Measurements from ENCODE around the gene IFT122.

The IFT122 gene

GRCh38 chr3:129549006-129549800 is 109.2 kb downstream of the IFT122 start:
- CTCF ChIA-PET: no interaction called here
- TF ChIP-seq CTBP1 (IDR thresholded peaks at IDR 0.05; ENCODE audit: borderline replicate concordance): no peak
- no peak for TF ChIP-seq FOXM1 (IDR thresholded peaks at IDR 0.05; ENCODE audit: borderline replicate concordance)
- POLR2A ChIA-PET: no interaction called here
- no peak for DNase-seq (ENCODE audit: extremely low spot score)

GRCh38 chr3:129549805-129550204 is 109.8 kb downstream of the IFT122 start:
- TF ChIP-seq BHLHE40 (IDR thresholded peaks at IDR 0.05; ENCODE audit: borderline replicate concordance) (no peak), LEF1 (IDR thresholded peaks at IDR 0.05; ENCODE audit: borderline replicate concordance) (no peak), FOXA1 (IDR thresholded peaks at IDR 0.05) (no peak), ZNF384 (IDR thresholded peaks at IDR 0.05) (no peak), SP1 (IDR thresholded peaks at IDR 0.05) (no peak), SUZ12 (IDR thresholded peaks at IDR 0.05) (no peak), PKNOX1 (IDR thresholded peaks at IDR 0.05) (no peak), HDGF (IDR thresholded peaks at IDR 0.05; ENCODE audit: borderline replicate concordance) (no peak), TARDBP (IDR thresholded peaks at IDR 0.05) (no peak)
- no peak for DNase-seq (ENCODE audit: extremely low spot score)
- ChIA-PET POLR2A (no interaction called here), CTCF (no interaction called here)

- no peak for DNase-seq (ENCODE audit: extremely low spot score)
- ChIA-PET POLR2A (interaction anchor here (1.3 kb wide), 1 partner anchor 112 kb away, joined by 3 read pairs; the partner anchor contains the start of genes IFT122 and MBD4), CTCF (no interaction called here)
- TF ChIP-seq ARNT (IDR thresholded peaks at IDR 0.05) (no peak), LEF1 (IDR thresholded peaks at IDR 0.05; ENCODE audit: borderline replicate concordance) (no peak), FOXK2 (IDR thresholded peaks at IDR 0.05) (no peak), NFRKB (IDR thresholded peaks at IDR 0.05) (no peak), SP1 (IDR thresholded peaks at IDR 0.05) (no peak), TARDBP (IDR thresholded peaks at IDR 0.05) (no peak), SUZ12 (IDR thresholded peaks at IDR 0.05) (no peak), CTBP1 (IDR thresholded peaks at IDR 0.05; ENCODE audit: borderline replicate concordance) (no peak), FOXA1 (IDR thresholded peaks at IDR 0.05) (no peak), PKNOX1 (IDR thresholded peaks at IDR 0.05) (no peak), ELF4 (IDR thresholded peaks at IDR 0.05) (no peak), ZNF384 (IDR thresholded peaks at IDR 0.05) (no peak), L3MBTL2 (conservative IDR thresholded peaks at IDR 0.05) (no peak), FOXM1 (IDR thresholded peaks at IDR 0.05; ENCODE audit: borderline replicate concordance) (no peak), BHLHE40 (IDR thresholded peaks at IDR 0.05; ENCODE audit: borderline replicate concordance) (no peak)
Measured at GRCh38 chr3:129552287-129553050, 112.4 kb downstream of the IFT122 start.

GRCh38 chr3:129553171-129553570 is 113.1 kb downstream of the IFT122 start:
- ChIA-PET POLR2A (no interaction called here), CTCF (no interaction called here)
- TF ChIP-seq FOXA1 (IDR thresholded peaks at IDR 0.05) (no peak), PKNOX1 (IDR thresholded peaks at IDR 0.05) (no peak), SP1 (IDR thresholded peaks at IDR 0.05) (no peak), L3MBTL2 (conservative IDR thresholded peaks at IDR 0.05) (no peak), ZNF384 (IDR thresholded peaks at IDR 0.05) (no peak), HDGF (IDR thresholded peaks at IDR 0.05; ENCODE audit: borderline replicate concordance) (no peak), SUZ12 (IDR thresholded peaks at IDR 0.05) (no peak), BHLHE40 (IDR thresholded peaks at IDR 0.05; ENCODE audit: borderline replicate concordance) (no peak), FOXM1 (IDR thresholded peaks at IDR 0.05; ENCODE audit: borderline replicate concordance) (no peak), LEF1 (IDR thresholded peaks at IDR 0.05; ENCODE audit: borderline replicate concordance) (no peak), ELF4 (IDR thresholded peaks at IDR 0.05) (no peak), FOXK2 (IDR thresholded peaks at IDR 0.05) (no peak), TARDBP (IDR thresholded peaks at IDR 0.05) (no peak), ARNT (IDR thresholded peaks at IDR 0.05) (no peak), CTBP1 (IDR thresholded peaks at IDR 0.05; ENCODE audit: borderline replicate concordance) (no peak)
- DNase-seq (ENCODE audit: extremely low spot score): no peak

- no peak for DNase-seq (ENCODE audit: extremely low spot score)
- TF ChIP-seq FOXK2 (IDR thresholded peaks at IDR 0.05): no peak
- TF ChIP-seq CTBP1 (IDR thresholded peaks at IDR 0.05; ENCODE audit: borderline replicate concordance): no peak
- no peak for TF ChIP-seq ZNF384 (IDR thresholded peaks at IDR 0.05)
- no peak for TF ChIP-seq SUZ12 (IDR thresholded peaks at IDR 0.05)
- no peak for TF ChIP-seq L3MBTL2 (conservative IDR thresholded peaks at IDR 0.05)
- no peak for TF ChIP-seq BHLHE40 (IDR thresholded peaks at IDR 0.05; ENCODE audit: borderline replicate concordance)
- no peak for TF ChIP-seq FOXA1 (IDR thresholded peaks at IDR 0.05)
- no peak for TF ChIP-seq LEF1 (IDR thresholded peaks at IDR 0.05; ENCODE audit: borderline replicate concordance)
- TF ChIP-seq HDGF (IDR thresholded peaks at IDR 0.05; ENCODE audit: borderline replicate concordance): no peak
- no peak for TF ChIP-seq FOXM1 (IDR thresholded peaks at IDR 0.05; ENCODE audit: borderline replicate concordance)
- TF ChIP-seq TARDBP (IDR thresholded peaks at IDR 0.05): no peak
- TF ChIP-seq PKNOX1 (IDR thresholded peaks at IDR 0.05): no peak
- TF ChIP-seq SP1 (IDR thresholded peaks at IDR 0.05): no peak
- TF ChIP-seq ELF4 (IDR thresholded peaks at IDR 0.05): no peak
- no peak for TF ChIP-seq NFRKB (IDR thresholded peaks at IDR 0.05)
- TF ChIP-seq ARNT (IDR thresholded peaks at IDR 0.05): no peak
- POLR2A ChIA-PET: no interaction called here
- CTCF ChIA-PET: interaction anchor here (1.4 kb wide), 1 partner anchor 64 kb away, joined by 4 read pairs; no protein-coding TSS in a partner anchor
Measured at GRCh38 chr3:129553719-129554118, 113.7 kb downstream of the IFT122 start.

All from HEK293T (cell line).